ENCODE data around the gene METTL6.

- TF ChIP-seq POLR2AphosphoS5 (IDR thresholded peaks at IDR 0.05; ENCODE audit: low read depth, low read length) (no peak), POLR2A (IDR thresholded peaks at IDR 0.05; ENCODE audit: low read depth, low read length) (no peak), TAF1 (IDR thresholded peaks at IDR 0.05; ENCODE audit: borderline replicate concordance, low read depth, low read length) (no peak)
These were observed 16.6 kb upstream of the METTL6 start for GRCh38 chr3:15443826-15444524.
